Amniotic epithelial cell (primary cell): ENCODE data around the gene CACNA2D3.

Experiments used
- DNase-seq: peaks from one replicate; pipeline ENCODE4 v3.0.0-alpha.2; 2010; ENCODE audit warnings: low read depth

CACNA2D3 gene

DNA sequence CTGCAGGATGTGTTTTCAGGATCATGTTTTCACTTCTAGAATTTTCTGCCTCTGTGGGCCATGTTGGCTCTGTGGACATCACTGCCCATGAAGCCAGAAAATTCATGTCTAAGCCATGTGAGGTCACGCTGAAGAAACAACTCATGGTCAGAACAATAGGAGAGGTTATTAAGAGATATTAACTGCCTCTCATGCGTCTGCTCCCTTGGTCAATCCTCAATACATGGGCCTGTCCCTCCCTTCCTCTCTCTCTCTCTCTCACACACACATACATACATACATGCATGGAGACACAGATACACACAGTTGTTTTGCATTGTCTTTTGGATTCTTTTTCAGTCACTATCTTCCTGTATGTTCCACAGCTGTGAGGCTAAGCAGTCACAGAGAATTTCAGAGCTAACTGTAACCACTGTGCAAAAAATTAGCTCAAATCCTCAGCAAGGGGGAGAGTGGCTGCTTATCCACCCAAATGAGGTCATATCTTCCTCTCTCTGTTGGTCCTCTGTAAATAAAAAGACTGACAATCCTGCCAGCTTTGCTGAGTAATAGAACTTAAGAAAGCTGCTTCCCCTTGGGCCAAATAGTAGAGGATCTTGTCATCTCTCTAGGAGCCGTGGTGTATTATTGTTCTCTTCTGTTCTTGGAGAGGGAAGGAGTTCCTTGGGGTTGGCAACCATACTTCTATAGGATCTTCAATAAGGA, 759.9 kb downstream of the CACNA2D3 start:
- peak; percentile 89 for DNase-seq

- DNase-seq = no peak
Observed at GRCh38 chr3:54888162-54888561, 765.8 kb downstream of the CACNA2D3 start.

GRCh38 chr3:54888873-54889272, 766.5 kb downstream of the CACNA2D3 start:
- peak; percentile 87 for DNase-seq

DNA sequence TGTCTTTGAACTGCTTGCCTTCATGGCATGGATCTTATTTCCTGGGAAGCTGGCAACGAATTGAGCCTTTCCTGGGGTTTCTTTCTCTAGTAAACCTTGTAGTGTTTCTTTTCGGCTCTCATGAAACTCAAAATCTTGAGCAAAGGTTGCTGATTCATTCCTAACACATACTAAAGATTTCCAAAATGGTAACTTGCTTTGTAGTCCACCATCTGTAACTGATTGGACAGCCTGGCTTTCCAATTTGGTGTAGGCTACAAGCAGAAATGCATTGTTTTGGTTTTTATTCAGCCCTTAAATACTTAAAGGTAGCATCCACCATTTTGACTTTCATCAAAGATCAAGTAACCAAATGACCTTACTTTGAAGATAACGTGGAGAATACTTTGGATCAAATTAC, 767.4 kb downstream of the CACNA2D3 start:
- DNase-seq = no peak

DNA sequence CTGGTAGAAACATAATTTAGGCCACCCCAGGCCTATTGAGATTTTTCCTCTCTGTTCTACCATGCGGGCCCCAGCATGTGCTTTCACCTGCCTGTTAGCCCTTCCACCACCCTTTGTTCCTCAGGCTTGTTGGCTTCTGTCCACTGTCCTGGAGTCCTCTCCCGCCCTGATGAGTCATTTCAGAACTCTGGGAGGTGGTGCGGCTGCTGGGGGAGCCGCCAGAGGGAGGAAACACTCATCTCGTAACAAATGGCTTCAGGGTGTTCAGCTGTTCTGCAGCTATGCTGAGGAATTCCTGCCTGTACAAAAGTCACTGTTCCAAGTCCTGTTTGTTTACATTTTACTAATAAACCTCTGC, 769.2 kb downstream of the CACNA2D3 start:
- peak; percentile 96 for DNase-seq

DNA sequence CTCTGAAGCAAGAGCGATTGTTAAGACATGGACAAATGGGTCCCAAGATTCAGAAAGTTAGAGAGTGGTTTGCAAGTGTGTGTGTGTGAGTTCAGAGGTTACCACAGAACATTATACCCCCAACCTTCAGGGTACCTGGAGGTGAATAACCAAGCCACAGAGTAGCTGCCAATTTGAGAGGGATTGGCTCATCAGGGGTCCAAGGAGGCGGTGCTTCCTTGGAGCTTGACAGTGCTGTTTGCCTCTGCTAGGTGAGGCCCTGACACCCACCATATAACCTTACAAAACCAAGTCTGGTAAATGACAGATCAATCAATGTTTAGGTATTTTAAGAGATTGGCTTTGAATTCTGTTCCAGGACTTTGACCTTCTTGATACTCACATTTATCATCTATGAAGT, 769.8 kb downstream of the CACNA2D3 start:
- no peak for DNase-seq

DNA sequence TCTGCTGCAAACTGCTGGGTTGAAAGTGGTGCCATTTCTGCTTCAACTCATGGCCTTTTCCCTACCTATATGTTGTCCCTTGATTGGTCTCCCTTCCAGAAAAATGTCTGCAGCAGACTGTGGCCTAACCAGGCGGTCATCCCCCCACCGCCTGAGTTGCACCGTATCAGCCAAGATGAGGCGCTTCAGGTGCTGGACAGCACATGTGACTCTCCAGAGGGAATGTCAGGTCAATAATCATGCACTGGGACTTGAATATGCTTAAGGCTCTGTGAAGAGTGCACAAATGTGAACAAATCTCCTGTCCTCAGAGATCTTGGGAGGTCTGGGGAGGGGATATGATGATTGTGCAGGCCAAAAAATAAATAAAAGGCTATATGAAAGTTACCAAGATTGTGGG, 773.3 kb downstream of the CACNA2D3 start:
- DNase-seq = no peak

DNA sequence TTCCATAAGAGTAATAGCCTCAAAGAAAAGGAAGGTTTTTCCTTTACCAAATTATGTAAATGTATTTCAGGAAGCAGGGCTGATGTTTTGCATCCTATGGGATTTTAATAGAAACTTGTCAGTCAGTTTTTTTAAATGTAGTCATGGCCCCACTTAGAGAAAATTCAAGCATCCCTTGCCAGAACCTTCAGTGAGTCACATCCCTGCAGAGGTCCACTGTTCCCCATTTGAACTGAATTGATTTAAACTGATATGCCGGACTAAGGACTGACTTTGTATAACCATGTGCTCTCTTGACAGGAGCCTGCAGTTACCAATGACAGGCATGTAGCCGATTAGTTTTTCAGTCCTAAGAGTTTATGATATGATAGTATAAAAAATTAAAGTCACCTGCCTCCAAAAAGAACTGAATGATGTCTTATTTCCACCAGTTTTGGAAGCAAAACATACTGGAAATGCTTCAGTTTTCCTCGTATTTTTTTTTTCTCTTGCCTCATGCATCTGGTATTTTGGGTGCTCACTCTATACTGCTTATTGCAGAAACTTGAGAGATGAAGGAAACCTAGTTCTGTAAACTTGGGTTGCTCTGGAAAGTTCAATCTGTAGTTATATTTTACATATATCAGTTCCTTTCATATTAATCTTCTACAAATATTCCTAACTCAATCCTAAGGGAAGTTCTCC, 774.8 kb downstream of the CACNA2D3 start:
- DNase-seq = no peak

GRCh38 chr3:54899273-54899672, 776.9 kb downstream of the CACNA2D3 start:
- DNase-seq = no peak

- no peak for DNase-seq
Observed at GRCh38 chr3:54900838-54901591, 778.7 kb downstream of the CACNA2D3 start.

- no peak for DNase-seq
Observed at GRCh38 chr3:54901906-54902685, 779.7 kb downstream of the CACNA2D3 start.

DNA sequence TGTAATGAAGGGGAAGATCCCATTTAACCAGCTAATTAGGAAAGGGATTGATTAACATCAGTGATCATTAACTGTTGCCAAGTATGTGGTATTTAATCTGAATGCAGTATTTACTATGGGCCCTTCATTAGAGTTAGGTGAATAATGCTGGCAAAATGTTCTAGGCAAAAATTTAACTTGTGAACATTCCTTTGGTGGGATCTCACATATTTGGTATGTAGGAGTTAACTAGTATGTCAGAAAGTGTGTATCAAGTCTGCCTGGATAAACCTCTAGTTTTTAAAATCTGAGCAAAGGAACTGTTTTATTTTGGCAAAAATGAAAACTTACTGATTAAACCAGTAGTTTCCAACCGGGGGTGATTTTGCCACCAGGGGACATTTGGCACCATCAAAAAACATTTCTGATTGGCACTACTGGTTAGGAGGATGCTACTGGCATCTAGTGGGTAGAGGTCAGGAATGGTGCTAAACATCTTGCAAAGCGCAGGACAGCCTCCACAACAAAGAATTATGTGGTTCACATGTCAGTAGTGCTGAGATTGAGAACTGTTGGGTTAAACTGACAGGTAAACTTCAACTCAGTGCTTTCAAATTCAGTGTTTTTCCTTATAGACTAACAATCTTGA, 783.0 kb downstream of the CACNA2D3 start:
- peak; percentile 57 for DNase-seq

- DNase-seq = no peak
Observed at GRCh38 chr3:54905920-54906319, 783.6 kb downstream of the CACNA2D3 start.

GRCh38 chr3:54906763-54907162, 784.4 kb downstream of the CACNA2D3 start:
- no peak for DNase-seq

- DNase-seq = peak; percentile 47
Observed at GRCh38 chr3:54909191-54909590, 786.8 kb downstream of the CACNA2D3 start.

DNA sequence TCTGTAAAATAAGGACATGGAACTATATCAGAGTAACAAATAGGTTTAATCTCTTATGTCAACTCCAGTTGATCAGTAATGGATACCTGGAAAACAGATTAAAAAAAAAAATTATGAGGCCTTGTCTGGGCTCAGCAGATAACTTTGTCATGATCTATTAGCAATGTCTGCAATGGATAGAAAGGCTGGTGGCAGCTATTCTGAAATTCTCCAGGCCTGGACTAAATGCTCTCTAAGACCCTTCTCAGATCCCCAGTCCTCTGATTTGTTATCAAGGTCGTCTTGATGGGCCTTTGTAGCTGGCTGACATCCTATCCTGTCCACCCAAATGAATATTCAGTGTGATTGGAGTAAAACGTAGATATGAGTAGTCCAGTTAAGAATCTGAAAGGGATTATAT, 791.8 kb downstream of the CACNA2D3 start:
- no peak for DNase-seq

GRCh38 chr3:54915181-54915580, 792.8 kb downstream of the CACNA2D3 start:
- DNase-seq = no peak

DNA sequence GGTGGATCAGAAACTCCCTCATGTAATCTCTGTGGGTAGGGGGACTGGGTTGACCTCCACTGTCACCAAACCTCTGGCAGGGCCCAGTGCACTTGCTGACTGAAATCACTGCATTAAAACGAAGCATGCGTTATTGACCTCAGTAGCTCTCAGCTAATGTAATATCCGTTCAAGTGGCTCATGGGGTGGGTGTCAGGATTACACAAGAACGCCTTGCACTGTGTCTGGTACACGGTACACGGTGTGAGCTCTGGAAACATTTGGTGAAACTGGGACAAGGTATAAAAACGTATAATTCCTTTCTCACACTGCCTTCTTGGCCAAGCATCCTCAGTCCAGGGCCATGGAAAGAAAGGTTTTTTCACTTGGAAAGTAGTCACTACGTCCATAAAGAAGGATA, 793.6 kb downstream of the CACNA2D3 start:
- DNase-seq = no peak

GRCh38 chr3:54916732-54917131, 794.4 kb downstream of the CACNA2D3 start:
- DNase-seq = no peak

DNA sequence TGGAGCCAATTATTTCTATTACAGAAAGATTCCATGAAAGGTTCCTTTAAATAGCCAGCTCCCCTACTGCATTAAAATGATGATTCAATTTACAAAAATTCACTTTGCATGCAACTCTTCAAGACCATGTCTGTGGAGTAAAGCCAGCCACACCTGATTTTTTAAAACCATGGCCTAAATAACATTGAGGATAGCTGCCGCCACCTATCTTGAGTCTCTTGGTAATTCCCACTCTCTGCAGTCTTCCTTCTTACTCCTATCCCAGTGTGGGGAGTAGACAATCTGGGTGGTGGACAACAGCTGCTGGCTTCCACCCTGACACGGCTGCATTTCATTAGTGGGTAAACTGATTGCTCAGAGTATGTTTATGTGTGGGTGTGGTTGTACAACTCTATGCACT, 794.8 kb downstream of the CACNA2D3 start:
- no peak for DNase-seq

DNA sequence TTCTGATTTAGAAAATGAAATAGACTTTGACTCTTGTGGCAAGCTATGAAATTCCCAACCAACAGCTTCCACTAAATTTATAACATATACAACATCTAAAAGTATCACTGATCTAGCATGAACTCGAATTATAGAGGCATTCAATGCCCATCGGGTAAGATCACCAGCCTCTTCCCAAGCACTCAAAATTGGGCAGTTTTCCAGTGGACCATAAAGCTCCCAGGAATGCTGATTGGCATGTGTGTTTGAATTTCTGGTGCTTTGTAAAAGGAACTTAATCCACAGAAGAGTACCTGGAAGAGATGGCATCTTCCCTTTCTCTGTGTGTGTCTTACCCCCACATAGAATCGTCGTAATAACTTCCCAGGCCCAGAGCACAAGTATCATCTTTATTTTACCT, 795.5 kb downstream of the CACNA2D3 start:
- DNase-seq = no peak

DNA sequence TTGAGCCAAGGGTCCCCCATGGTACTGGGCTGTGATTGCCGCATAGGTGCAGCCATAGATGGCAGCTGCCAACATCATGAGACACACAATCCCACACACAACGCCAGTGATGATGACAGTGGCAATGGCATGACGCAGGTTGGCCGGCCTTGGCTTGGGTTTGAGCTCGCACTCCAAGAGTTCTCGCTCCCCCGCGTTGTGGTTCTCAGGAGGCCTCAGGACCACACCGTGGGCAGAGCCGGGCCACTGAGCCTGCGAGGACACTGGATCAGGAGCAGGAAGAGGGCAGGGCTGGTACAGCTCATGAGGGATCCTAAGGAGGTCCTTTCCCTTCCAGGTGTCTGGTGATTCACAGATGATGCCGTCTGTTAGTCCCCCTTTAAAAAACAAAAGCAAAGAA, 796.2 kb downstream of the CACNA2D3 start:
- no peak for DNase-seq
